GM23338 (cell line): Measurements from ENCODE around the gene RIBC2. TPM values are rescaled to one million over a fixed set of nuclear protein-coding genes. Genes with fewer than 3 reads are reported as not detected.

Source experiments
- ATAC-seq: fragments of 200-7000 bp; cut with Tn5 transposase; 3 replicates; pipeline ENCODE4 v1.9.1; 2020
- DNase-seq: peaks from one replicate; pipeline ENCODE4 v3.0.0-alpha.2; 2015; ENCODE audit warnings: low spot score
- H2AFZ ChIP-seq: fragments of 200-600 bp; sonication (generic); 2 replicates; pipeline ENCODE4 v1.8.0; 2016; ENCODE audit warnings: antibody characterized with exemption, mild to moderate bottlenecking, moderate library complexity
- H3F3A ChIP-seq: fragments of 200-600 bp; sonication (generic); replicated peaks from 2 replicates; pipeline ENCODE4 v1.8.0; 2017; ENCODE audit warnings: antibody characterized with exemption, mixed run types, low read depth
- H3K27ac ChIP-seq: fragments of 200-600 bp; sonication (generic); 2 replicates; pipeline ENCODE4 v1.6.1; 2016; ENCODE audit warnings: low read depth
- H3K27me3 ChIP-seq: fragments of 200-600 bp; sonication (generic); 2 replicates; pipeline ENCODE4 v1.8.0; 2016; ENCODE audit warnings: mild to moderate bottlenecking, mixed run types, moderate library complexity; ENCODE audit not compliant: insufficient read depth
- H3K36me3 ChIP-seq: fragments of 200-600 bp; sonication (generic); 2 replicates; pipeline ENCODE4 v1.8.0; 2016; ENCODE audit warnings: mild to moderate bottlenecking; ENCODE audit not compliant: insufficient read depth
- H3K4me1 ChIP-seq: fragments of 200-600 bp; sonication (generic); 2 replicates; pipeline ENCODE4 v1.8.0; 2016; ENCODE audit warnings: mild to moderate bottlenecking, moderate library complexity; ENCODE audit not compliant: insufficient read depth
- H3K4me2 ChIP-seq: fragments of 200-600 bp; sonication (generic); 2 replicates; pipeline ENCODE4 v1.7.1; 2017; ENCODE audit warnings: mixed run types
- H3K4me3 ChIP-seq: fragments of 200-600 bp; sonication (generic); 2 replicates; pipeline ENCODE4 v1.6.1; 2016; ENCODE audit warnings: mixed run types
- H3K79me2 ChIP-seq: fragments of 200-600 bp; sonication (generic); replicated peaks from 2 replicates; pipeline ENCODE4 v1.8.0; 2017; ENCODE audit warnings: mild to moderate bottlenecking; ENCODE audit not compliant: insufficient read depth
- H3K9me2 ChIP-seq: fragments of 200-600 bp; sonication (generic); 2 replicates; pipeline ENCODE4 v1.8.0; 2017; ENCODE audit not compliant: insufficient read depth
- H4K20me1 ChIP-seq: fragments of 200-600 bp; sonication (generic); replicated peaks from 2 replicates; pipeline ENCODE4 v1.8.0; 2017; ENCODE audit warnings: mild to moderate bottlenecking; ENCODE audit not compliant: insufficient read depth
- H3K27ac Mint-ChIP-seq: 2 replicates; pipeline ENCODE4 v1.8.0; 2020; ENCODE audit warnings: inconsistent platforms, mild to moderate bottlenecking, moderate library complexity, mixed read lengths
- H3K27me3 Mint-ChIP-seq: 3 replicates; pipeline ENCODE4 v1.8.0; 2022; ENCODE audit warnings: low read depth, mild to moderate bottlenecking, moderate library complexity, mixed read lengths, inconsistent platforms; ENCODE audit not compliant: insufficient read depth, poor library complexity
- H3K36me3 Mint-ChIP-seq: 3 replicates; pipeline ENCODE4 v1.8.0; 2021; ENCODE audit warnings: low read depth, mild to moderate bottlenecking, inconsistent platforms, moderate library complexity, mixed read lengths
- H3K4me1 Mint-ChIP-seq: 3 replicates; pipeline ENCODE4 v1.8.0; 2020; ENCODE audit warnings: mild to moderate bottlenecking, inconsistent platforms, mixed read lengths
- H3K4me3 Mint-ChIP-seq: 3 replicates; pipeline ENCODE4 v1.8.0; 2021; ENCODE audit warnings: moderate library complexity, mild to moderate bottlenecking, inconsistent platforms, mixed read lengths
- H3K9me3 Mint-ChIP-seq: 3 replicates; pipeline ENCODE4 v1.8.0; 2020; ENCODE audit warnings: moderate library complexity, mild to moderate bottlenecking, inconsistent platforms, mixed read lengths
- CREB1 ChIP-seq: fragments of 250-450 bp; sonication (Bioruptor Pico); IDR thresholded peaks from 2 replicates; pipeline ENCODE4 v1.5.0; 2020; ENCODE audit warnings: low read depth, mild to moderate bottlenecking, moderate library complexity
- CTCF ChIP-seq, 2 experiments: fragments of 200-600 bp in 1 of 2; sonication (generic) in 1 of 2; conservative IDR thresholded peaks; 2 replicates each; pipeline versions ENCODE4 v1.5.1 to v1.6.1; 2016 to 2017; ENCODE audit warnings: antibody characterized with exemption in 2 of 2, low read depth in 2 of 2, mild to moderate bottlenecking in 2 of 2, moderate library complexity in 1 of 2
- EZH2 ChIP-seq: fragments of 200-600 bp; sonication (generic); IDR thresholded peaks from one replicate; pipeline ENCODE4 v1.8.0; 2017; ENCODE audit warnings: antibody characterized with exemption, mild to moderate bottlenecking, low read depth; ENCODE audit not compliant: unreplicated experiment
- EZH2phosphoT487 ChIP-seq: fragments of 200-600 bp; sonication (generic); IDR thresholded peaks from one replicate; pipeline ENCODE4 v1.8.1; 2018; ENCODE audit warnings: antibody characterized with exemption; ENCODE audit not compliant: unreplicated experiment
- JUNB ChIP-seq: IDR thresholded peaks from one replicate; pipeline ENCODE4 v1.6.1; 2016; ENCODE audit warnings: antibody characterized with exemption; ENCODE audit not compliant: unreplicated experiment
- NANOG ChIP-seq: IDR thresholded peaks from 2 replicates; pipeline ENCODE4 v1.6.1; 2016; ENCODE audit warnings: antibody characterized with exemption, borderline replicate concordance
- POLR2AphosphoS5 ChIP-seq: IDR thresholded peaks from 2 replicates; pipeline ENCODE4 v1.6.1; 2016; ENCODE audit warnings: antibody characterized with exemption, low read depth
- STAT1 ChIP-seq: IDR thresholded peaks from one replicate; pipeline ENCODE4 v1.6.1; 2016; ENCODE audit warnings: antibody characterized with exemption; ENCODE audit not compliant: unreplicated experiment
- ZNF114 ChIP-seq: fragments of 250-450 bp; sonication (Bioruptor Pico); IDR thresholded peaks from 2 replicates; pipeline ENCODE4 v1.5.0; 2020; ENCODE audit warnings: mild to moderate bottlenecking, moderate library complexity
- ZNF331 ChIP-seq: fragments of 250-450 bp; sonication (Bioruptor Pico); IDR thresholded peaks from 2 replicates; pipeline ENCODE4 v1.5.0; 2020; ENCODE audit warnings: low read depth, mild to moderate bottlenecking, moderate library complexity
- ZNF462 ChIP-seq: fragments of 250-450 bp; sonication (Bioruptor Pico); IDR thresholded peaks from 2 replicates; pipeline ENCODE4 v1.5.0; 2020; ENCODE audit warnings: mild to moderate bottlenecking, moderate library complexity
- polyA plus RNA-seq: library from polyadenylated mRNA; unstranded; fragments of >200 nt; fragmentation: Nextera tagmentation; extraction: Ambion mirVana; gene quantifications from 2 replicates; pipeline ENCODE4 v1.2.1, GENCODE V29; 2016
- total RNA-seq: library from RNA; depleted of rRNA; stranded (reverse); fragments of >200 nt; shearing (Covaris generic); gene quantifications from 2 replicates; pipeline ENCODE4 v1.2.3, GENCODE V29; 2014
- TF ChIP-seq, protein P1 (sequence below): IDR thresholded peaks from 2 replicates; pipeline ENCODE4 v1.6.1; 2016; ENCODE audit warnings: antibody characterized with exemption
- TF ChIP-seq, protein P2 (sequence below): IDR thresholded peaks from one replicate; pipeline ENCODE4 v1.6.1; 2018; ENCODE audit warnings: antibody characterized with exemption; ENCODE audit not compliant: unreplicated experiment

Gene RIBC2
- total and polyA plus RNA-seq, 2 experiments from 2014 or later: 2.2 to 2.8 TPM

- no peak overlapping the region for H3K27ac ChIP-seq
- DNase-seq (no peak), ATAC-seq (no peak)
- no peak overlapping the region for H3K4me2 ChIP-seq
- H3F3A ChIP-seq: no peaks in the 10 kb centered on the region
- H3K9me2 ChIP-seq: no peaks in the 10 kb centered on the region
- H3K4me3 Mint-ChIP-seq: no peak overlapping the region
- no peak overlapping the region for H3K27ac Mint-ChIP-seq
- H3K27me3 Mint-ChIP-seq: peaks cover 4% of the 10 kb centered on the region
- H4K20me1 ChIP-seq: no peaks in the 10 kb centered on the region
- H3K36me3 ChIP-seq: no peaks in the 10 kb centered on the region
- no peak for TF ChIP-seq STAT1
- no peak for TF ChIP-seq ZNF114
- TF ChIP-seq JUNB: no peak
- no peak for TF ChIP-seq ZNF462
- no peak for TF ChIP-seq ZNF331
- TF ChIP-seq NANOG: no peak
- TF ChIP-seq, protein P1, sequence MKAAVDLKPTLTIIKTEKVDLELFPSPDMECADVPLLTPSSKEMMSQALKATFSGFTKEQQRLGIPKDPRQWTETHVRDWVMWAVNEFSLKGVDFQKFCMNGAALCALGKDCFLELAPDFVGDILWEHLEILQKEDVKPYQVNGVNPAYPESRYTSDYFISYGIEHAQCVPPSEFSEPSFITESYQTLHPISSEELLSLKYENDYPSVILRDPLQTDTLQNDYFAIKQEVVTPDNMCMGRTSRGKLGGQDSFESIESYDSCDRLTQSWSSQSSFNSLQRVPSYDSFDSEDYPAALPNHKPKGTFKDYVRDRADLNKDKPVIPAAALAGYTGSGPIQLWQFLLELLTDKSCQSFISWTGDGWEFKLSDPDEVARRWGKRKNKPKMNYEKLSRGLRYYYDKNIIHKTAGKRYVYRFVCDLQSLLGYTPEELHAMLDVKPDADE: no peak
- TF ChIP-seq CTCF (conservative IDR thresholded peaks at IDR 0.05; ENCODE audit: low read depth in 2 of 2): no peak
- no peak for TF ChIP-seq CREB1 (CRISPR knock-in tag)
- TF ChIP-seq EZH2phosphoT487: no peak
- TF ChIP-seq EZH2: no peak
- no peak for TF ChIP-seq POLR2AphosphoS5
- TF ChIP-seq, protein P2, sequence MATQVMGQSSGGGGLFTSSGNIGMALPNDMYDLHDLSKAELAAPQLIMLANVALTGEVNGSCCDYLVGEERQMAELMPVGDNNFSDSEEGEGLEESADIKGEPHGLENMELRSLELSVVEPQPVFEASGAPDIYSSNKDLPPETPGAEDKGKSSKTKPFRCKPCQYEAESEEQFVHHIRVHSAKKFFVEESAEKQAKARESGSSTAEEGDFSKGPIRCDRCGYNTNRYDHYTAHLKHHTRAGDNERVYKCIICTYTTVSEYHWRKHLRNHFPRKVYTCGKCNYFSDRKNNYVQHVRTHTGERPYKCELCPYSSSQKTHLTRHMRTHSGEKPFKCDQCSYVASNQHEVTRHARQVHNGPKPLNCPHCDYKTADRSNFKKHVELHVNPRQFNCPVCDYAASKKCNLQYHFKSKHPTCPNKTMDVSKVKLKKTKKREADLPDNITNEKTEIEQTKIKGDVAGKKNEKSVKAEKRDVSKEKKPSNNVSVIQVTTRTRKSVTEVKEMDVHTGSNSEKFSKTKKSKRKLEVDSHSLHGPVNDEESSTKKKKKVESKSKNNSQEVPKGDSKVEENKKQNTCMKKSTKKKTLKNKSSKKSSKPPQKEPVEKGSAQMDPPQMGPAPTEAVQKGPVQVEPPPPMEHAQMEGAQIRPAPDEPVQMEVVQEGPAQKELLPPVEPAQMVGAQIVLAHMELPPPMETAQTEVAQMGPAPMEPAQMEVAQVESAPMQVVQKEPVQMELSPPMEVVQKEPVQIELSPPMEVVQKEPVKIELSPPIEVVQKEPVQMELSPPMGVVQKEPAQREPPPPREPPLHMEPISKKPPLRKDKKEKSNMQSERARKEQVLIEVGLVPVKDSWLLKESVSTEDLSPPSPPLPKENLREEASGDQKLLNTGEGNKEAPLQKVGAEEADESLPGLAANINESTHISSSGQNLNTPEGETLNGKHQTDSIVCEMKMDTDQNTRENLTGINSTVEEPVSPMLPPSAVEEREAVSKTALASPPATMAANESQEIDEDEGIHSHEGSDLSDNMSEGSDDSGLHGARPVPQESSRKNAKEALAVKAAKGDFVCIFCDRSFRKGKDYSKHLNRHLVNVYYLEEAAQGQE: no peak
- H3K4me1 ChIP-seq: no peaks in the 10 kb centered on the region
- peaks cover 20% of the 10 kb centered on the region for H3K9me3 Mint-ChIP-seq
- no peaks in the 10 kb centered on the region; the same call in 2 of the 3 replicates for H3K4me1 Mint-ChIP-seq
- no peak overlapping the region for H2AFZ ChIP-seq
- H3K36me3 Mint-ChIP-seq: peaks cover 12% of the 10 kb centered on the region
- no peaks in the 10 kb centered on the region for H3K27me3 ChIP-seq
- H3K79me2 ChIP-seq: no peaks in the 10 kb centered on the region
- no peak overlapping the region for H3K4me3 ChIP-seq
Measured at GRCh38 chr22:45480717-45481116, 67.2 kb downstream of the RIBC2 start.
